HCT116 (cell line): ENCODE results near the gene WNT9B.

Experiments
- CTCF ChIP-seq, 3 experiments: fragments of 200-600 bp in 1 of 3; sonication (generic) in 1 of 3; IDR thresholded peaks in 2 of 3; conservative IDR thresholded peaks in 1 of 3; 2 replicates each; pipeline ENCODE4 v1.5.1; 2012 to 2017; ENCODE audit warnings: low read depth in 2 of 3, low read length in 2 of 3, antibody characterized with exemption in 1 of 3, borderline replicate concordance in 1 of 3, control low read depth in 1 of 3, mild to moderate bottlenecking in 1 of 3, mixed read lengths in 1 of 3, mixed run types in 1 of 3, moderate library complexity in 1 of 3; ENCODE audit not compliant: insufficient read depth in 1 of 3
- MAX ChIP-seq: IDR thresholded peaks from 2 replicates; pipeline ENCODE4 v1.6.1; 2012
- POLR2A ChIP-seq: IDR thresholded peaks from 2 replicates; pipeline ENCODE4 v1.7.0; 2011; ENCODE audit warnings: borderline replicate concordance; ENCODE audit not compliant: insufficient read depth, insufficient read length; ENCODE audit errors: extremely low read depth
- POLR2AphosphoS5 ChIP-seq: IDR thresholded peaks from 2 replicates; pipeline ENCODE4 v1.6.1; 2011; ENCODE audit warnings: mild to moderate bottlenecking, low read depth, low read length, moderate library complexity
- RAD21 ChIP-seq: IDR thresholded peaks from 2 replicates; pipeline ENCODE4 v1.6.1; 2012; ENCODE audit warnings: low read depth, mild to moderate bottlenecking
- TCF7L2 ChIP-seq: IDR thresholded peaks from 2 replicates; pipeline ENCODE4 v1.7.0; 2011; ENCODE audit warnings: borderline replicate concordance, inconsistent platforms; ENCODE audit not compliant: insufficient read depth, insufficient read length; ENCODE audit errors: extremely low read depth
- YY1 ChIP-seq: IDR thresholded peaks from 2 replicates; pipeline ENCODE4 v1.6.1; 2011; ENCODE audit warnings: low read length, low read depth, moderate library complexity, mild to moderate bottlenecking; ENCODE audit not compliant: insufficient replicate concordance; ENCODE audit errors: extremely low read depth
- ZNF274 ChIP-seq: fragments of 200-500 bp; sonication (Bioruptor generic); IDR thresholded peaks from 2 replicates; pipeline ENCODE4 v1.6.1; 2014; ENCODE audit warnings: mild to moderate bottlenecking, low read depth, low read length, inconsistent platforms

GRCh38 chr17:46819906-46820351 is 31.5 kb upstream of the WNT9B start:
- TF ChIP-seq POLR2A, result no peak
- TF ChIP-seq MAX, result no peak
- TF ChIP-seq RAD21, result no peak
- TF ChIP-seq CTCF (IDR thresholded peaks at IDR 0.05 in 2 of 3, conservative IDR thresholded peaks at IDR 0.05 in 1 of 3; ENCODE audit: borderline replicate concordance in 1 of 3, insufficient read depth in 1 of 3, low read depth in 2 of 3, low read length in 2 of 3), result no peak
- no peak for TF ChIP-seq ZNF274
- no peak for TF ChIP-seq YY1
- TF ChIP-seq TCF7L2, result no peak
- no peak for TF ChIP-seq POLR2AphosphoS5
